H1 (cell line): ENCODE data around the gene GSG1L. TPM values are rescaled to one million over a fixed set of nuclear protein-coding genes. Genes with fewer than 3 reads are reported as not detected.

Experiments used
- CHD7 ChIP-seq: fragments of 300-600 bp; sonication (generic); IDR thresholded peaks from 2 replicates; pipeline ENCODE4 v1.7.1; 2012; ENCODE audit warnings: low read length, moderate library complexity, mild to moderate bottlenecking, inconsistent platforms; ENCODE audit not compliant: insufficient replicate concordance
- JUN ChIP-seq: IDR thresholded peaks from 2 replicates; pipeline ENCODE4 v1.6.1; 2011; ENCODE audit warnings: low read depth, mild to moderate bottlenecking, improper control_type of control experiment, low read length
- NRF1 ChIP-seq: IDR thresholded peaks from 2 replicates; pipeline ENCODE4 v1.6.1; 2011; ENCODE audit warnings: mild to moderate bottlenecking, low read depth, low read length, improper control_type of control experiment
- PHF8 ChIP-seq: fragments of 200-600 bp; sonication (generic); conservative IDR thresholded peaks from 2 replicates; pipeline ENCODE4 v1.7.1; 2012; ENCODE audit warnings: low read depth, mild to moderate bottlenecking, inconsistent platforms, low read length, moderate library complexity
- RAD21 ChIP-seq, 2 experiments: IDR thresholded peaks in 1 of 2; conservative IDR thresholded peaks in 1 of 2; 2 replicates each; pipeline ENCODE4 v1.6.1; 2011; ENCODE audit warnings: low read depth in 2 of 2, low read length in 2 of 2, improper control_type of control experiment in 1 of 2, inconsistent platforms in 1 of 2, mild to moderate bottlenecking in 1 of 2, moderate library complexity in 1 of 2
- SP2 ChIP-seq: IDR thresholded peaks from 2 replicates; pipeline ENCODE4 v1.6.1; 2012; ENCODE audit warnings: mild to moderate bottlenecking, low read length, inconsistent platforms
- polyA plus RNA-seq, 7 experiments: library from polyadenylated mRNA; depleted of rRNA in 3 of 7; stranded (reverse) in 5 of 7; unstranded in 2 of 7; fragments of >200 nt in 5 of 7; fragments of 200-250 nt in 2 of 7; gene quantifications; 1 replicate in 5 of 7; 2 replicates in 1 of 7; 4 replicates in 1 of 7; pipeline versions ENCODE4 v1.2.1 to v1.2.3, GENCODE V29; 2011 to 2013; ENCODE audit warnings: missing spikeins in 2 of 7, mixed read lengths in 2 of 7
- total RNA-seq: library from RNA; stranded (reverse); fragmentation: NEBNext Ultra II Directional; extraction: Animal tissue kit (Norgen Biotek cat#: 25700); gene quantifications from 2 replicates; pipeline ENCODE4 v1.2.1, GENCODE V29; 2021

The GSG1L gene
- total and polyA plus RNA-seq, 2 of the 8 experiments (the other 6 are each of a cell fraction or from before 2014, with no cell fraction given) = 0.71 to 1.1 TPM

GRCh38 chr16:28025631-28026030 is 37.9 kb downstream of the GSG1L start (continued):
- no peak for TF ChIP-seq RAD21 (IDR thresholded peaks at IDR 0.05 in 1 of 2, conservative IDR thresholded peaks at IDR 0.05 in 1 of 2; ENCODE audit: low read depth in 2 of 2, low read length in 2 of 2)
- TF ChIP-seq NRF1 = no peak
- TF ChIP-seq JUN = no peak
- no peak for TF ChIP-seq CHD7
- no peak for TF ChIP-seq SP2
- no peak for TF ChIP-seq PHF8
